ENCODE results near the gene NCEH1. TPM values are rescaled to one million over a fixed set of nuclear protein-coding genes. Genes with fewer than 3 reads are reported as not detected.

NCEH1 gene
- total and polyA plus RNA-seq, 9 of the 15 experiments (the other 6 are each of a cell fraction or from before 2014, with no cell fraction given): 1.3 to 5.0 (median 2.8) TPM

DNA sequence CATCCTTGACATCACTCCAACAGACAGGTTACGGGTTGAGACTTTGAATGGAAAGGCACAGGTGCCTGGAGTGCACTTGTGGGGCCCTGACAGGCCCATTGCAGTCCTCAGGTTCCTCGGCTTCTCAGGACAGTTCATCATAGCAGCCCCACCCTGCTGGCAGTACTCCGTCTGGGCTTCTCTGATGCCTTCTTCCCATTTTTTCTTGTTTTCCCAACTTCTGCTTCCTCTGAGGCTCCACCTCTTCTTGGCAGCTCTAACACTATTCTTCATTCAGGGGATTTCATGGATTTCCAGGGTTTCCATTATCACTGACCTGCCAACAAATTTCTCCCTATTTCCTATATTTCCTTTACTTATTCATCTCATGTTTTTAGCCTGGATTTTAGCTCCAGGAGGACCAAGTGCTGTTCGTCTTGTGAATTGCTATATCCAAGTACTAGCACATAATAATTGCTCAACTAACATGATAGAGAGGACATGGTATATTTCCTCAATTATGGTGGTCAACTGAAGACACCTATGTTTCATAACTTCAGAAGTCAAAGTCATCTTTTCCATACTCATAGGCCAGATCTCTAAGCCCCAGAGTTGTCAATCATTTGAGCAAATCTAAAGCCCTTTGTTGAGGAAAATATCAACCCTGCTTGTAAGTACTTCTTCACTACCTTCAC lies 16.2 kb downstream of the NCEH1 start:
- Histone ChIP-seq H3K4me1 (replicated peaks in 1 of 2; ENCODE audit: control insufficient read depth in 2 of 2, insufficient read depth in 2 of 2, low read length in 2 of 2) (no peaks in the 10 kb centered on the region; a peak in 1 of 5 replicates), H3K4me3 (no peak overlapping the region), H3K4me2 (ENCODE audit: insufficient read depth, low read length) (no peak overlapping the region), H3K9me3 (replicated peaks; ENCODE audit: control insufficient read depth, insufficient read depth, low read depth, low read length) (no peaks in the 10 kb centered on the region), H3K36me3 (ENCODE audit: control insufficient read depth, insufficient read depth, low read length) (no peaks in the 10 kb centered on the region), H4K20me1 (replicated peaks; ENCODE audit: control insufficient read depth, insufficient read depth, low read length) (no peaks in the 10 kb centered on the region), H3K27me3 (ENCODE audit: control insufficient read depth in 2 of 2, insufficient read depth in 2 of 2, low read length in 2 of 2) (no peaks in the 10 kb centered on the region), H2AFZ (ENCODE audit: low read depth, low read length) (no peak overlapping the region), H3K9me1 (ENCODE audit: control insufficient read depth, insufficient read depth, low read length) (no peaks in the 10 kb centered on the region), H3K79me2 (ENCODE audit: control insufficient read depth, insufficient read depth, low read length) (no peaks in the 10 kb centered on the region), H3K27ac (ENCODE audit: extremely low read depth, low read depth, low read length) (no peak overlapping the region), H3K9ac (ENCODE audit: insufficient read depth in 1 of 2, low read depth in 2 of 2, low read length in 2 of 2) (no peak overlapping the region)
- DNase-seq (ENCODE audit: extremely low read depth in 1 of 4, low spot score in 3 of 4): no peak
- CTCF ChIA-PET (ENCODE audit: low intra/inter-chr PET ratio): no interaction called here
- in situ Hi-C loops (cut with MboI): no loop called here
- POLR2A ChIA-PET: interaction anchor here (0.7 kb wide), 1 partner anchor 9 kb away, joined by 3 read pairs; no protein-coding TSS in a partner anchor
- FAIRE-seq: peak; percentile 58
- intact Hi-C loops (cut with micrococcal nuclease): no loop called here
- no TSS peak for BruUV-seq (replicated peaks)
- WGBS (ENCODE audit: insufficient coverage, low coverage, missing lambda C conversion rate): 75% methylated on average over 4 of the region's 4 CpGs
- ATAC-seq: no peak
- TF ChIP-seq ZNF316 (IDR thresholded peaks at IDR 0.05) (no peak), TAF15 (IDR thresholded peaks at IDR 0.05; ENCODE audit: low read depth, low read length) (no peak), BRCA1 (IDR thresholded peaks at IDR 0.05) (no peak), BRCA1 (CRISPR knock-in tag; IDR thresholded peaks at IDR 0.05) (no peak), TEAD1 (CRISPR knock-in tag; IDR thresholded peaks at IDR 0.05) (no peak), HINFP (tag; conservative IDR thresholded peaks at IDR 0.05; ENCODE audit: low read depth) (no peak), POLR2G (IDR thresholded peaks at IDR 0.05; ENCODE audit: low read depth, low read length) (no peak), E2F8 (IDR thresholded peaks at IDR 0.05; ENCODE audit: low read depth, partially characterized antibody) (no peak)
- TF ChIP-seq, protein P1, sequence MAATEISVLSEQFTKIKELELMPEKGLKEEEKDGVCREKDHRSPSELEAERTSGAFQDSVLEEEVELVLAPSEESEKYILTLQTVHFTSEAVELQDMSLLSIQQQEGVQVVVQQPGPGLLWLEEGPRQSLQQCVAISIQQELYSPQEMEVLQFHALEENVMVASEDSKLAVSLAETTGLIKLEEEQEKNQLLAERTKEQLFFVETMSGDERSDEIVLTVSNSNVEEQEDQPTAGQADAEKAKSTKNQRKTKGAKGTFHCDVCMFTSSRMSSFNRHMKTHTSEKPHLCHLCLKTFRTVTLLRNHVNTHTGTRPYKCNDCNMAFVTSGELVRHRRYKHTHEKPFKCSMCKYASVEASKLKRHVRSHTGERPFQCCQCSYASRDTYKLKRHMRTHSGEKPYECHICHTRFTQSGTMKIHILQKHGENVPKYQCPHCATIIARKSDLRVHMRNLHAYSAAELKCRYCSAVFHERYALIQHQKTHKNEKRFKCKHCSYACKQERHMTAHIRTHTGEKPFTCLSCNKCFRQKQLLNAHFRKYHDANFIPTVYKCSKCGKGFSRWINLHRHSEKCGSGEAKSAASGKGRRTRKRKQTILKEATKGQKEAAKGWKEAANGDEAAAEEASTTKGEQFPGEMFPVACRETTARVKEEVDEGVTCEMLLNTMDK (IDR thresholded peaks at IDR 0.05; ENCODE audit: borderline replicate concordance, insufficient read depth, low read depth, low read length, poor library complexity, severe bottlenecking): no peak
- TF ChIP-seq, protein P2, sequence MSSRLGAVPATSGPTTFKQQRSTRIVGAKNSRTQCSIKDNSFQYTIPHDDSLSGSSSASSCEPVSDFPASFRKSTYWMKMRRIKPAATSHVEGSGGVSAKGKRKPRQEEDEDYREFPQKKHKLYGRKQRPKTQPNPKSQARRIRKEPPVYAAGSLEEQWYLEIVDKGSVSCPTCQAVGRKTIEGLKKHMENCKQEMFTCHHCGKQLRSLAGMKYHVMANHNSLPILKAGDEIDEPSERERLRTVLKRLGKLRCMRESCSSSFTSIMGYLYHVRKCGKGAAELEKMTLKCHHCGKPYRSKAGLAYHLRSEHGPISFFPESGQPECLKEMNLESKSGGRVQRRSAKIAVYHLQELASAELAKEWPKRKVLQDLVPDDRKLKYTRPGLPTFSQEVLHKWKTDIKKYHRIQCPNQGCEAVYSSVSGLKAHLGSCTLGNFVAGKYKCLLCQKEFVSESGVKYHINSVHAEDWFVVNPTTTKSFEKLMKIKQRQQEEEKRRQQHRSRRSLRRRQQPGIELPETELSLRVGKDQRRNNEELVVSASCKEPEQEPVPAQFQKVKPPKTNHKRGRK (tag; IDR thresholded peaks at IDR 0.05): no peak
